RKO (cell line): Measurements from ENCODE around the gene ST3GAL4.
"Not testable (repeated sequence)": the region's sequence is repeated elsewhere in the genome, so short reads cannot be mapped to it uniquely, and the experiment has no call there.

Experiments
- DNase-seq: peaks from one replicate; pipeline ENCODE4 v3.0.0-alpha.2; 2016; ENCODE audit warnings: low spot score

Gene ST3GAL4

GRCh38 chr11:126346586-126346940 is 8.9 kb upstream of the ST3GAL4 start:
- DNase-seq, result no peak

DNA sequence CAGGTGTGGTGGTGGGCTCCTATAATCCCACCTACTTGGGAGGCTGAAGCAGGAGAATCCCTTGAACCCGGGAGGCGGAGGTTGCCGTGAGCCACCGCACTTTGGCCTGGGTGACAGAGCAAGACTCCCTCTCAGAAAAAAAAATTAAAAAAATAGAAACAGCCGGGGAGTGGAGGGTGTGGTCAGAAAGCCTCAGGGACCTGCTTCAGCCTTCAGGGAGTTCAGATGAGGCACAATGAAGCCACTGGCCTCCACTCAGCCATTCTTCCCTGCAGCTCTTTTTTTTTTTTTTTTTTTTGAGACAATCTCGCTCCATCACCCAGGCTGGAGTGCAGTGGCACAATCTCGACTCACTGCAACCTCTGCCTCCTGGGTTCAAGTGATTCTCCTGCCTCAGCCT is 8.5 kb upstream of the ST3GAL4 start:
- not testable (repeated sequence) for DNase-seq

DNA sequence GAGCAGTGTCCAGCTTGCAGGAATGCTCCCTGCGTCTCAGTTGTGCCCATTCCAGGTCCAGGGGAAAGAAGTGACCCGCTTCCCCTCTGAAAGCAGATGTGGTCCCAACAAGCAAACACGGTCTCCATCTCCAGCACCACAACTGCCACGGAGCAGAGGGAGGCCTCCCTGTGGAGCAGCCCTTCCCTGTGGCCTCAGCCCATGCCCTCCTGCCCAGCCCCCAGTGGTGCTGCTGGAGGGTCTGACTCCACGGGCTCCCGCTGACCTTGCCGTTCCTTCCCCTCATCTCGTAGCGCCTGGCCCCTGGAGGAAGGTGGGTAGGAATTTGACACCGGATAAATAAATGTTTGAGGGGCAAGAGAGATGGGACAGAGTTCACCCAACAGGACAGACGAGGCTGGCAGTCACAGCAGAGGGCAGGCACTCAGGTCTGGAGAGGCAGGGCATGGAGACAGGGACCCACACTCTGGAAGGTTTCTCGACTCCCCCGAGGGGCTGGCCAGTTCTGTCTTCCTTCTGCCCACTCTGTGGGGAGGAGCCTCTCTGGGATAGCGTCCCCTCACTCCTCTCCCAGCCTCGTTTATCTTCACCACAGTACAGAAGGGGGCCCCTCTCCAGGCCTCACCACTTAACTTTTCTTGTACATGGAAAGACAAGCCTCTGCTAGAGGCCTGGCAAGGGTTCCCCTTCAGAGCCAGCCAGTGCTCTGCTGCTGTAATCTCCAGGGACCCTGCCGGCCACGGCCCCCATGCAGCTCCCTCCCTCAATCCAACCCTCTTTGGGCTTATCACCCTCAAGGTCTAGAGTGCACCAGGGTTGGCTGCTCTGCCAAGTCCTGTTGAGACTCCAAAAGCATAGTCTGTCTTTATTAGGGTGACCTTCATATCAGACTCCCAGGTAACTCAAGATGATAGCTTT is 7.5 kb upstream of the ST3GAL4 start:
- no peak for DNase-seq

DNA sequence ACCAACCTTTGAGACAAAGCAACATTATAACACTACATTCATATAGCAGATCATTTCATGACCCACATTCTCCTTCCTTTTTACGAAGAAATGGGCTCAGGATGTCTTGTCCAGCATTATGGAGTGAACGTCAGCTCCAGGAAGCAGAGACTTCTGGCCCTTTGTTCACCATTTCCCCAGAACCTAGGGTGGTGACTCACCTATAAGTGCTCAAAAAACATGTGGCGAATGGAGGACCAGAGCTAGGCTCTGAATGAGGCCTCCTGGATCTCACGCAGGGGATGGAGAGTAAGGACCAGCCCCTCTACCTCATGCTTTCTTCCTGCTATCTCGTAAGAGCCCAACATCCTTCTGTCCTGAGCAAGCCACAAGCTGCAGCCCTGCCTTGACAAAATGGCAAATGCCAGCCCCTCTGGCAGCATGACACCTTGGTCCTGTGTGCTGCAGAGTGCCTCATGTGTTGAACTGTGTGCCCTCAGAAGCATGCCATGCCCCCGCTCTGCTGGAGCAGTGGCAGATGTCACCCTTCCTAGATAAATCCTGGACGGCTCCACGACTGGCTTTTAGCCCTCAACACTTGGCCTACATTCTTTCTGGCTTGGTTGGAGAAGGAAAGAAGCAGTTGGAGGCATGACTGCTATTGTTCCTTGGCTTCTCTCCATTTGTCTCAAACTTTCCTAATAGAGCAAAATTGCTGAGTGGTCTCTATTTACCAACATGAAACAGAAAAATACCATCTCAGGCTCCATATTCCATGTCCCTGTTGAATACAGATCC is 6.5 kb upstream of the ST3GAL4 start:
- no peak for DNase-seq

- no peak for DNase-seq
These were observed 4.7 kb upstream of the ST3GAL4 start for GRCh38 chr11:126350836-126351235.

- no peak for DNase-seq
These were observed 3.3 kb upstream of the ST3GAL4 start for GRCh38 chr11:126352163-126352562.

DNA sequence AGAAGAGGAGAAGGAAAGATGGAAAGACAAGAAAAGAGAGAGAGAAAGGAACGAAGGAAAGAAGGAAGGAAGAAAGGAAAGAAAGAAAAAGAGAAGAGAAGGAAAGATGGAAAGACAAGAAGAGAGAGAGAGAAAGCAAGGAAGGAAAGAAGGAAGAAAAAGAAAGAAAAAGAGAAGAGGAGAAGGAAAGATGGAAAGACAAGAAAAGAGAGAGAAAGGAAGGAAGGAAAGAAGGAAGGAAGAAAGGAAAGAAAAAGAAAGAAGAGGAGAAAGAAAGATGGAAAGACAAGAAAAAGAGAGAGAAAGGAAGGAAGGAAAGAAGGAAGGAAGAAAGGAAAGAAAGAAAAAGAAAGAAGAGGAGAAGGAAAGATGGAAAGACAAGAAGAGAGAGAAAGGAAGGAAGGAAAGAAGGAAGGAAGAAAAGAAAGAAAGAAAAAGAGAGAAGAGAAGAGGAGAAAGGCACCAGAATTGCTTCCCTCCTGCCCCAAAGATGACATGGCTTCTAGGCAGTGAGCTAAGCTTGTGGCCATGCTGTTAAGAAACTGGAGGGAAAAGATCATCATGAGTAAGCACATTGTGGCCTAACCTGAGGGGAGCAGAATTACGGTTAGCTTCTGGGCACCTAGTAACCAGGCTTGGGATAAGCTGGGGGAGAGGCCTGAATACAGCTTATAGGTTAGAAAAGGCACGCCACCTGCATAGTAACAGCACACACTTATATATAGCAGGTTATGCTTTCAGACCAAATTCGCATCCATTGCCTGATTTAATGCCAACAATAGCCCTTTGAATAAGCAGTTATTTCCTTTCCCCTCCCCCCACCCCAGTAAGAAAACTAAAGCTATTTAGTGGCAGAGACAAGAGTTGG is 2.3 kb upstream of the ST3GAL4 start:
- peak; percentile 84 for DNase-seq

DNA sequence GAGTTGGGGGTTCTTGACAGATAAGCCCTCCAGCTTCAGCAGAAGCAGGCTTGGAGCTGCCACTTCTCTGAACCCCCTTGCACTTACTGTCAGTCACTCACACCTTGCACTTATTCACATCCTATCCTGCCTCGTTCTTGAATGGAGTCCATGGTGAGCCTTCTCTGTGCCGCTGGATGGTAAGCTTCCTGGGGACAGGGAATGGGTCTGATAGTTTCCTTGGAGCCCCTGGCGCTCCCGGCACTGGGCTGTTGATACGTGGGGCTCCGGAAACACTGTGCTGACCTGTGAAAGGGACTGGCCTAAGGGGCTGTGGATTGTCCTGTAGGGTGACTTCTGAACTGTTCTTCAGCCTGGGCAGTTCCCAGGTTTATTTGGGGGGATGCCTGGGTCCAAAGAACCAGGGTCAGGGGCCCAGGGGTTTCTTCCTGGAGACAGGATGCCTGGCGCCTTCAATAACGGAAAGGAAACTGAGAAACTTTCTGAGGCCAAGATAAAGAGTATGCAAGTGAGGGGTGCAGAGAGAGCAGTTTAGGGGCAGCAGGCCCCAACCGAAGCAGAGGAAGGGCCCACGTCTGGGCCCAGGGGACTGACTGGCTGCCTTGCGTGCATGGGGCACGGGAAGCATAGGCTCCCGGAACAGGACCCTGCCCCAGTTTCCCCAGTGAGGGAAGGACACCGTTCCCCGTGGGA is 709 bp upstream of the ST3GAL4 start:
- peak; percentile 42 for DNase-seq

GRCh38 chr11:126355926-126356897 is 726 bp downstream of the ST3GAL4 start:
- DNase-seq, result peak; percentile 62

DNA sequence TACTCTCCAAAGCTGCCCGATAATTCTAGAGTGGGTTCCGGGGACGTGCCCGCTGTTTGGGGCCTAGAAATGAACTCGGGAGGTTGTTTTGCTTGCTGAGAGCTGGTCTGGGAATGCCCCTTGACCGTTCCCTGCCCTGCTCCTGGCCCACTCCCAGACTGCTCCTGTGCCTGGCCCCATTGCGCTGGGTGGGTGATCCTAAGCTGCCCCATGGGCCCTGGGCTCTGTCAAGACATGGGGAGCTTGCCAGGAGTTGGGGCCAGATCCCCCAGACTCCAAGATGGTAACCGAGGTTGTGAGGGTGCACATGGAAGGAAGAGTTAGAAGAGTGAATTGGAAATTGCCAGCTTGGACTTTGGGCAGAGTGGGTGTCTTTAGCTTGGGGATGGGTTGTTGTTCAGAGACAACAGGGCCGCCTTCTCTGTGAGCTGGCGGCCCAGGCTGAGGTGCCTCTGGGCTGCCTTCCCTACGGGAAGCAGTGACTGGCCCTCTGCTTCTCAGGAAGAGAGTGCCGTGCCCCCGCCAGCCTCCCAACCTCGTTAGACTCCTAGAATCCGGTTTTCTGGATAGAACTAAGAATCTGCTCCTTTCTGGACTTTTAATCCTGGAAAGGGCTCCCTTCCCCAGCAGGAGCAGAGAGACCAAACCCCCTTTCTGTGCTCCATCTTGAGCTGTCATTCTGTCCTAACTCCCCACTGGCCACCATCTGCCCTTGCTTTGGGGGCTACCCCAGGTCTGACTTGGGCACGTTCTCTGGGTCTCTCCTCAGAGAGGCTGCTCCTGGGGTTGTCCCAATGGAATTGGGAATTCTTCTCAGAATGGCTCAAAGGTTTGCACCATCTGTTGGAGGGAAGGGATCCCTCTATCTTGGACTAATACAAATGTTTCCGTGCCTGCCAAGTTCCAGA is 1.8 kb downstream of the ST3GAL4 start:
- no peak for DNase-seq

DNA sequence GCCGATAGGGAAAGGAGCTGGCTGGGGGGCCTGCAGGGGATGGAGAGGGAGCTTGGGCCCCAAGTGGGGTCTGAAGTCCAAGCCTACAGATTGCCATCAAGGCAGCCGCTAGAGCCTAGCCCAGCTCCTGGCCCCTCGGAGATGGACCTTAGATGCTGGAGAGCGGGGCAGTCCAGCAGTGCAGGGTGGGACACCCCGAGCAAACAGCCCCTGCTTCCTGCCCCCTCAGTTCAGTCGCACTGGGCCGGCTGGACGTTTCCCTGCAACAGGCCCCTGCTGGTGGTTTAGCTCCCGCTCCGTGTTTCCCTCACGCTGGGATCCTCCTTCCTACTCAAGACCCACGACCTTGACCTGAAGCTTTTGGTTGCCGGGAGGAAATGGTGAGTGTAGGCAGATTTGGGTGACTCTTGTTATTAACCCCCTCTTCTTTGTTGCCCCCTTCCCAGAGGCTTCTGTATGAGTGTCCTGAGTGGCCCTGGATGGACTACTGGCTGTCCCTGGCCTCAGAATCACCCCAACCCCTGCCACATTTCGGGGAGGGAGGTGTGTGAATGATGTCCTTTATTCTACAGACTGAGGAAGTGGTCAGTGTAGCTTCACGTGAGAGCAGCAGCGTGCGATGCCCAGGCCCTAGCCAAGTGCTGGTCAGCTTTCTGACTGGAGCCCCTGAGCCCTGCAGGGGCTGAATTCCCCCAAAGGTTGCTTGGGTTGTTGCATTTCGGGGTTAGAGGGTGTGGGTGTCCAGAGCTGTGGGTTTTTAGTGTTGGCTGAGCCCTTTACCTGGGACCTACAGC is 2.7 kb downstream of the ST3GAL4 start:
- DNase-seq, result no peak

DNA sequence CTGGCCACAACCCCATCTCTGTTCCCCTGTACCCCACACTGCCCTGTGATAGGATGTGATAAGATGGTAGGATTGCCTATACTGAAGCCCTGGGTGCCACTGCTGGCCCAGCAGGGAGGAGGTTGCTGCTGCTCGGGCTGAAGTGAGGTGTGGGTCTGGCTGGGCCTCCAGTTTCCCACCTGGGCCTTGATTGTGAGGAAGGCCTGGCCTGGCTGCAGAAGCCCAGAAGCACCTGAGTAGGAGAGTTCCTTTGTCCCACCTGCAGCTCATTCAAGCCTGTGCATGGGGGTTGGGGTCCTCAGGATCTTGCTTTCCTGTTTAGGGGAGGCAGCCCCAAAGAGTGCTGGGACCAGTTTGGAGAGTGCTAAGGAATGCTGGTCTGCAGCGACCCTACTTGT is 3.3 kb downstream of the ST3GAL4 start:
- no peak for DNase-seq

DNA sequence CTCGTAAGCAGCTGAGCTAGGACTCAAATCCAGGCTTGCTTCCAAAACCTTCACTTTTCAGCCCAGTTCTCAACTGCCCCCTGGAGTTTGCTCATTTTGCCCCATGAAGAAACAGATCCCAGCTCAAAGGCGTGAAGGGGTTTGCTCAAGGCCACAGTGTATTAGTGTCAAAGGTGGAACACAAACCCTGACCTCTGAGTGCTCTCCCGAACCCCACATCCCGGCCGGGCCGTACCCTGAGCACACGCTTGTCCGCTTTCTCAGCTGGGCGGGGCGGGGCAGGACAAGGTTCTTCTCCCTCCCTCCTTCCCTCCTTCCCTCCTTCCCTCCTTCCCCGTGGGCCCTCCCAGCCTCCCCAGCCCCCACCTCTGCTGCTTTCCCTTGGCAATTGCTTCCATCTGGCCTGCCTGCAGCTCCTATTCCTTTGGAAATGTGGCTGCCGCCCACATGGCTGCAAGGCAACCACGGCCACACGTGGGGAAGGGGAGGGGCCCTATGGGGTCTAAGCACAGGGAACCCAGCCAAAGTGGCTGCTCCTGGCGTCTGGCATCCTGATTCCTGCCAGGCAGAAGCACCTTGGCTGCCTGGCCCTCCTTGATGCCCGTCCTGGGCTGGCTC is 4.1 kb downstream of the ST3GAL4 start:
- no peak for DNase-seq

GRCh38 chr11:126360049-126360446 is 4.6 kb downstream of the ST3GAL4 start:
- DNase-seq, result no peak

- DNase-seq, result no peak
These were observed 5.9 kb downstream of the ST3GAL4 start for GRCh38 chr11:126361400-126361799.

DNA sequence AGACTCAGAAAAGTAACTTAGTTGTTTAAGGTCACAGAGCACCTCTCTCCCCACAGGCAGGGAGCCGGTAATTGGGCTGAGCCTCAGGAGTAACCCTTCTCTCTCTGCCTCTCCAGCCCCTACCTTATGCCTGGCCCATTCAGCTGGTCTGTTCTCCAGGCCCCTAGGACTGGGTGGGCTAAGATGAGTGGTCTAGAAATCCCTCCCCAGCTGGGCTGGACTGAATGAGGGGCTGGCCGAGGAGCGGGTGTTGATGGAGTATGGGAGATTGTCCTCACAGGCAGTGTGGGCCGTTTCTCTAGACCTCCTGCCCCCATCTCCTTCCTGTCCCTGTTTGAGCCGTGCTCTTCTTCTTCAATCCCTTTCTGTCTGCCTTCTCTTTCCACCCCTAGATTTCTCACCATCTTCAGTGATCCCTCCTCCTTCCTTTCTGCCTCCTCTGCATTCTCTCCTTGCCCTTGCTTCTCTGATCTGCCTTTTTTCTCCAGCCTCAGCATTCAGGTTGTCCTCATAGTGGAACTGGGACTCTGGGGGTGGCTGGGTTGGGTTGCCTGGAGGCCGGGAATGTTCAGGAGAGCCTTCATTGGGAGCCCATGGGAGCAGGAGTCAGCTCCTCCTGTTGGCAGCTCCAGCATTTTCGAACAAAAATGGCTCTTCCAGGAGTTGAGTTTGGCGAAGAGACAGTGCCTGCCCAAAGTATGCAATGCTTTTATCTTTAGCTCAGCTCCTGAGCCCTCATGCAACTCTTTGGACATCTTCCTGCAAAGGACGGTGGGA is 7.6 kb downstream of the ST3GAL4 start:
- DNase-seq, result no peak

DNA sequence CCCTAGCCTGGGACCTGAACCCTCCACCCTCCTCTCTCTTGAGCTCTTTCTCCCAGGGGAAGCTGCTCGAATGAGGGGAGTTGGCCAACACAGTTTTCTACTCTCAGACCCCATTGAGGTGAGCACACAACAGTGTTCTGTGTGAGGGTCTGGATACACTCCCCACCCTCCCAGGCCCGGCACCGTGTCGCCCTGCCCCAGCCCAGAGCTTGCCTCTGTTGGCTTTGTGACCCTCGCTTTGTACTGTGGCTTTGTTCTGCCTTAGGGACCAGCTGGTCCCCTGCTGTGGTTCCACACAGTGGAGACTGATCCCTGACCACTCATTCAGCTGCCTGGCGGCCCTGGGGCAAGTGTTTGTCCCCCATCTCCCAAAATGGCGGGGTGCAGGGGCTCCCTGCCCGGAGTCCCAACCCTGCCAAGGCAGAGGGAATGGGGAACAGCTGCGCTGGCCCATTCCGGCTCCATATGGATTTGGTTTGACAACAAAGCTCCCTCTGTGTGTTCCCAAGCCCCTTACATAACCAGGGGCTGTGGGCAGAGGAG is 8.3 kb downstream of the ST3GAL4 start:
- no peak for DNase-seq
